IPS-18c (cell line): ENCODE data around the gene SMG6.

Source experiments
- H3K4me3 ChIP-seq: 2 replicates; pipeline ENCODE4 v1.7.0; 2013; ENCODE audit warnings: low read depth, mild to moderate bottlenecking, low read length, moderate library complexity; ENCODE audit not compliant: insufficient read depth
- H3K9me3 ChIP-seq: one replicate; pipeline ENCODE4 v1.6.1; 2013; ENCODE audit warnings: mild to moderate bottlenecking, low read length, moderate library complexity; ENCODE audit not compliant: control insufficient read depth, insufficient read depth

The SMG6 gene

DNA sequence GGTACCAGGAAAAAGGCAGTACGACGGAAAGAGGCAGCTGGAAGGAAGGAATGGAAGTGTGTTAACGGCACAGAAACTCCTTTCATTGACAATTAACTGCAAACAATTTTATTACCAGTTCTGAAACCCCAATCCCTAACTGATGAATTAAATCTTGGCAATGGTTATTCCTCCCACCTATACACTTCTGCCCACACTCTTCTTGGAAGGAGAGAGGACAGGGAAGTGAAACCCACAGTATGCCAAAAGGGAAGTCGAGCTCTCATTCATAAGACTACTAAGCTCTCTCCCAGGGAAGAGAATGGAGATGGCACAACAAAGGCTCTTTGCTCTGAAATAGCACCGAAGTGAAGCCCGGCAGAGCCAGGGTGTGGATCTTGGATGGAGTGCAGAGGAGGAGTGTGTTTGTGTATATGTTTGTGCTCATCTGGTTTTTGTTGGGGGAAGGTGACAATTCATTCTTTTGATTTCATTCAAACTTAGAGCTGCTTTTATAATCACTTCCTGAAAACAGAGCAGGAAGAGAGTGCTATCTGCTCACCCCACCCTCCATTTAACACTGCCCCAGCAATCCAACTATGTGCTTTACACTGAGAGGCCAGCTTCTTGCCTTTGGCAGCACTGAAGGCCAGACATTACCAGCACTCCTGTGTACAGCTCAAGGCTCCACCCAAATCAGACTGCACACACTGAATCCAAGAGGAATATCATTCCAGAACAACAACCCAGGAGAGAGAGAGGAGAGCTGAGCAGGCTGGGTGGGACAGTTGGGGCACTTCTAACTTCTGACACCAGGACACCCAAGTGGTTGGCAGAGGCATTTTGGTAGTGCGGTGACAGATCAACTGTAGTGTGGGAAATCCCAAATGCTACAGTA lies 180.0 kb downstream of the SMG6 start:
- no peaks in the 10 kb centered on the region for H3K9me3 ChIP-seq
- no peak overlapping the region for H3K4me3 ChIP-seq

GRCh38 chr17:2122641-2123302 lies 180.8 kb downstream of the SMG6 start:
- Histone ChIP-seq H3K9me3 (no peaks in the 10 kb centered on the region), H3K4me3 (no peak overlapping the region)

GRCh38 chr17:2120586-2121335 lies 182.8 kb downstream of the SMG6 start:
- H3K4me3 ChIP-seq: no peak overlapping the region
- H3K9me3 ChIP-seq: no peaks in the 10 kb centered on the region

GRCh38 chr17:2113279-2113622 lies 190.3 kb downstream of the SMG6 start:
- no peaks in the 10 kb centered on the region for H3K9me3 ChIP-seq
- no peak overlapping the region for H3K4me3 ChIP-seq

GRCh38 chr17:2111691-2112090 lies 191.9 kb downstream of the SMG6 start:
- Histone ChIP-seq H3K4me3 (no peak overlapping the region), H3K9me3 (no peaks in the 10 kb centered on the region)

DNA sequence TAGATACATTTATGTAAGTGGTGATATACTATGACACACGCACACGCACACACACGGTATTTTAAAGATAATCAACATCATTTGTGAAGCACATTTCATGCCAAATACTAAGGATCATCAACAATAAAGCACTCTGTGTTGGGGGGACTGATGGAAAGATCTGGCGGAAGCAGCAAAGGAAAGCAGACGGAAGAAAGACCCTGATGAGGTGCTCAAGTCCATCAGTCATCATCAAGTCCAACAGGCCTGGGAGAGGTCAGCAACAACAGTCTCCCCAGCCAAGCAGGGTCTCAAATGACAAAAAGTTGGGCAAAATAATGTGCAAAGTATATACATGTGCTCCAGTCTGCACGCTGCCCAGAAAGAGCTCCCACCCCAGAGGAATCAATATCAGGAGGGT lies 193.1 kb downstream of the SMG6 start:
- Histone ChIP-seq H3K4me3 (no peak overlapping the region), H3K9me3 (no peaks in the 10 kb centered on the region)

GRCh38 chr17:2108170-2108569 lies 195.4 kb downstream of the SMG6 start:
- no peaks in the 10 kb centered on the region for H3K9me3 ChIP-seq
- H3K4me3 ChIP-seq: no peak overlapping the region

DNA sequence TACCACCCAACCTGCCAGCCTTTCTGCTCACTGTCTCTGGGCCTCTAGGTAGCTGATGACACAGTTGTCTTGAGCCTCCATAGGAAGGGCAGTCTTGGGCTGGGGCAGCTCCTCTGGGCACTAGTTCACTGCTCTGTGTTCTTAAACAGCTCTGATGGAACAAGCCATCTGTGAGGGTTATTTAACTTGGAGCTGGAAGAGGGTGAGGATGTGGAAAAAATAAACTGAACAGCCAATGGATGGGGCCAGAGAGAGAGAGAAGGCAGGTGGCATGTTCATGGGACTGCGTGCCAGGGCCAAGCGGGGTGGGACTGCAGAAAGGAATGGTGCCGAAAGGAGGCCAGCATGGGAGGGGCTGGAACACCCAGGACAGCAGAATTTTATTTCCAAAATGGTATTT lies 196.1 kb downstream of the SMG6 start:
- Histone ChIP-seq H3K4me3 (no peak overlapping the region), H3K9me3 (no peaks in the 10 kb centered on the region)

- Histone ChIP-seq H3K4me3 (no peak overlapping the region), H3K9me3 (no peaks in the 10 kb centered on the region)
Observed at GRCh38 chr17:2107050-2107449, 196.5 kb downstream of the SMG6 start.

- Histone ChIP-seq H3K4me3 (no peak overlapping the region), H3K9me3 (no peaks in the 10 kb centered on the region)
Observed at GRCh38 chr17:2106308-2106955, 197.2 kb downstream of the SMG6 start.

- Histone ChIP-seq H3K9me3 (no peaks in the 10 kb centered on the region), H3K4me3 (no peak overlapping the region)
Observed at GRCh38 chr17:2105663-2106062, 197.9 kb downstream of the SMG6 start.

GRCh38 chr17:2102931-2103809 lies 200.4 kb downstream of the SMG6 start:
- no peaks in the 10 kb centered on the region for H3K9me3 ChIP-seq
- no peak overlapping the region for H3K4me3 ChIP-seq

GRCh38 chr17:2101448-2102257 lies 201.9 kb downstream of the SMG6 start:
- no peaks in the 10 kb centered on the region for H3K9me3 ChIP-seq
- no peak overlapping the region for H3K4me3 ChIP-seq

GRCh38 chr17:2095536-2095910 lies 208.1 kb downstream of the SMG6 start:
- Histone ChIP-seq H3K4me3 (no peak overlapping the region), H3K9me3 (no peaks in the 10 kb centered on the region)

GRCh38 chr17:2094891-2095535 lies 208.6 kb downstream of the SMG6 start:
- no peaks in the 10 kb centered on the region for H3K9me3 ChIP-seq
- H3K4me3 ChIP-seq: no peak overlapping the region

DNA sequence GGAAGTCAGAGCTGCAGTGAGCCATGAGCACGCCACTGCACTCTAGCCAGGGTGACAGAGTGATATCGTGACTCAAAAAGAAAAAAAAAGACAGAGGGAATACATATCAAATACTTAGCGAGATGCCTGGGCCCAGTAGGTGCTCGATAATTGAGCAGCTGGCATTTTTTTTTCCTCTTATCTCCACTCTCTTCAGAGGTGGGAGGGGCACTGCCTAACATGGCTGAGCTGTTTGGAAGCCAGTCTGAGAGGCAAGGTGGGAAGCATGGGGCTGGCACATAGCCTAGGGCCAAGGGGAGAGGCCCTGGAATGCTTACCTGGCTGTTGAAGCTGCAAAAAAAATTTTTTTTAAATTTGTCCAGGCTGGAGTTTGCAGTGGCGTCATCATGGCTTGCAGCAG lies 210.2 kb downstream of the SMG6 start:
- no peak overlapping the region for H3K4me3 ChIP-seq
- no peaks in the 10 kb centered on the region for H3K9me3 ChIP-seq
